ENCODE results near the gene TTC16.
A peak's percentile ranks its signal among the peaks of the same experiment; 100 is the strongest.

The TTC16 gene

GRCh38 chr9:127707766-127708165, 8.1 kb upstream of the TTC16 start:
- Mint-ChIP-seq H3K4me3 (no peak overlapping the region), H3K9me3 (peaks cover 3% of the 10 kb centered on the region), H3K27ac (no peak overlapping the region)

GRCh38 chr9:127708952-127709587, 6.8 kb upstream of the TTC16 start:
- Mint-ChIP-seq H3K36me3 (no peaks in the 10 kb centered on the region), H3K4me3 (no peak overlapping the region), H3K4me1 (peaks cover 28% of the 10 kb centered on the region), H3K9me3 (peaks cover 3% of the 10 kb centered on the region), H3K27me3 (peaks cover 12% of the 10 kb centered on the region), H3K27ac (no peak overlapping the region)
- CTCF ChIA-PET, result interaction anchor here (1.2 to 1.7 kb wide), 2 partner anchors 26 to 119 kb away, joined by 5 to 6 read pairs; partner anchors contain the start of gene TOR2A
- DNase-seq, result no peak

More at GRCh38 chr9:127707766-127708165, 8.1 kb upstream of the TTC16 start:
- Mint-ChIP-seq H3K36me3 (no peaks in the 10 kb centered on the region), H3K4me1 (peaks cover 26% of the 10 kb centered on the region), H3K27me3 (peaks cover 20% of the 10 kb centered on the region)
- CTCF ChIA-PET, result interaction anchor here (1.7 kb wide), 1 partner anchor 27 kb away, joined by 6 read pairs; the partner anchor contains the start of gene TOR2A
- peak; percentile 54 for DNase-seq

DNA sequence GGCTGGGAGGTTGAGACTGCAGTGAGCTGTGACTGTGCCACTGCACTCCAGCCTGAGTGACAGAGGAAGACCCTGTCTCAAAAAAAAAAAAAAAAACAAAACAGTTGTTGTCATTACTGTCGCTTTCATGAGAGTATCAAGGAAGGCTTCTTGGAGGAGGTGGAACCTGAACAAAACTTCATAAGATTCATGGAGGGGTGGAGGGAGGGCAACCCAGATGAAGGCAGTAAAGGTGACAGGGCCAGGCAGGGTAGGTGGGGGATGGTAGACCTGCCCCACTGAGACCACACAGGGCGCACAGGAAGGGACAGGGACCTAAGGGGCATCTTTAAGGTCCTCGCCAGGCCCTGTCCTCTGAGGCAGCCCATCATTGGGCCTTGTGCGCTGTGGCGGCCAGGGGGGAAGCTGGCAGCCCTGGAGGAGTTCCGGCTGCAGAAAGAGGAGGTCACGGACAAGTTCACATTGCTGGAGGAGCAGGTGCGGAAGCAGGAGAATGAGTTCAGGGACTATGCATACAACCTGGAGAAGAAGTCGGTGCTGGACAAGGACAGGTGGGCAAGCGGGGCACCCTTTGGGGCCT, 5.6 kb upstream of the TTC16 start:
- DNase-seq, result no peak
- peaks cover 3% of the 10 kb centered on the region for H3K9me3 Mint-ChIP-seq
- H3K4me3 Mint-ChIP-seq, result no peak overlapping the region
- H3K27ac Mint-ChIP-seq, result no peak overlapping the region
- CTCF ChIA-PET, result no interaction called here
- no peaks in the 10 kb centered on the region for H3K36me3 Mint-ChIP-seq
- peaks cover 8% of the 10 kb centered on the region for H3K27me3 Mint-ChIP-seq
- peaks cover 31% of the 10 kb centered on the region for H3K4me1 Mint-ChIP-seq

GRCh38 chr9:127711226-127711701, 4.6 kb upstream of the TTC16 start:
- Mint-ChIP-seq H3K4me1 (peaks cover 39% of the 10 kb centered on the region), H3K4me3 (no peak overlapping the region), H3K27me3 (peaks cover 13% of the 10 kb centered on the region), H3K36me3 (no peaks in the 10 kb centered on the region), H3K9me3 (peaks cover 3% of the 10 kb centered on the region), H3K27ac (no peak overlapping the region)
- peak; percentile 44 for DNase-seq
- CTCF ChIA-PET, result interaction anchor here (1.1 to 1.3 kb wide), 2 partner anchors 11 to 121 kb away, joined by 3 read pairs; no protein-coding TSS in a partner anchor

- Mint-ChIP-seq H3K4me1 (peaks cover 39% of the 10 kb centered on the region), H3K27ac (no peak overlapping the region)
- DNase-seq, result no peak
Observed at GRCh38 chr9:127711831-127712274, 4.0 kb upstream of the TTC16 start.

DNA sequence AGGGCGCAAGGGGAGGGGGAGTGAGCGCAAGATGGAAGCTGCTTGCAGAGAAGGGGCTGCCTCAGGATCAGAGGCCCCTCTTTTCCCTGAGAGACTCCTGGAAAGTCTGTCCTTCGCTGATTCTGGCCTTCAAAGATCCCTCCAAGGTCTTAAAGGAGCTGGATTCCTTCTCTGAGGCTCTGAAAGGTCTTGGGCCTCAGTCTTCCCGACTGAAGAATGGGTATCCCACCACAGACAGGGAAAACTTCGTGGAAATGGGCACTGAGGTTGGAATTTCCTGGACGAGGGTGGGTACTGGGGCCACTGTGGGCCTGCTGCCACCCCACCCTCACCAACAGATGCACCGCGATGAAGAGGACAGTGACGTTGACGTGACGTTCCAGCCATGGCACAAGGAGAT, 3.5 kb upstream of the TTC16 start:
- DNase-seq, result no peak
- CTCF ChIA-PET, result interaction anchor here (1.2 to 1.3 kb wide), 2 partner anchors 12 to 101 kb away, joined by 3 read pairs; partner anchors contain the start of gene STXBP1
- Mint-ChIP-seq H3K4me1 (peaks cover 37% of the 10 kb centered on the region), H3K9me3 (peaks cover 3% of the 10 kb centered on the region), H3K36me3 (no peaks in the 10 kb centered on the region), H3K27me3 (peaks cover 13% of the 10 kb centered on the region), H3K27ac (no peak overlapping the region), H3K4me3 (no peak overlapping the region)

More at GRCh38 chr9:127711831-127712274, 4.0 kb upstream of the TTC16 start:
- Mint-ChIP-seq H3K4me3 (no peak overlapping the region), H3K9me3 (peaks cover 3% of the 10 kb centered on the region), H3K27me3 (peaks cover 13% of the 10 kb centered on the region), H3K36me3 (no peaks in the 10 kb centered on the region)
- CTCF ChIA-PET, result interaction anchor here (1.1 to 1.3 kb wide), 2 partner anchors 11 to 121 kb away, joined by 3 read pairs; no protein-coding TSS in a partner anchor

DNA sequence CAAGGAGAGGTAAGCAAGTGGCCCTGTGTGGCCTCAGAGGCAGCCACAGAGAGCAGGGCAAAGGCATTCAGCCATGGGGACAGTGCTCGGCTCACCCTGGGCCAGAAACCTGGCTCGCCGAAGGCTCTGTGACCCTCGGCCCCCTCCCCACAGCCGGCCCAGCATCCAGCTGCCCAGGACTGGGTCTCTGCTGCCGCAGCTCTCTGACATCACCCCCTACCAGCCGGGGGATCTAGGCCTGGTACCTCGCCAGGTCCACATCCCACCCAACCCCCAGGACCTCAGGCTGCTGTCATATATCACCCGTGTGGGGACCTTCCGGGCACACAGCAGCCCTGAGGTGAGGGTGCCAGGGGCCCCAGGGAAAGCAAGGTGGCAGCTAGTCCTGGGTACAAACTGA, 3.0 kb upstream of the TTC16 start:
- peaks cover 3% of the 10 kb centered on the region for H3K9me3 Mint-ChIP-seq
- H3K4me1 Mint-ChIP-seq, result peaks cover 32% of the 10 kb centered on the region
- H3K27me3 Mint-ChIP-seq, result peaks cover 13% of the 10 kb centered on the region
- H3K36me3 Mint-ChIP-seq, result no peaks in the 10 kb centered on the region
- CTCF ChIA-PET, result interaction anchor here (1.2 kb wide), 2 partner anchors 22 to 101 kb away, joined by 3 read pairs; partner anchors contain the start of genes STXBP1 and TOR2A
- H3K4me3 Mint-ChIP-seq, result no peak overlapping the region
- no peak for DNase-seq
- H3K27ac Mint-ChIP-seq, result no peak overlapping the region

DNA sequence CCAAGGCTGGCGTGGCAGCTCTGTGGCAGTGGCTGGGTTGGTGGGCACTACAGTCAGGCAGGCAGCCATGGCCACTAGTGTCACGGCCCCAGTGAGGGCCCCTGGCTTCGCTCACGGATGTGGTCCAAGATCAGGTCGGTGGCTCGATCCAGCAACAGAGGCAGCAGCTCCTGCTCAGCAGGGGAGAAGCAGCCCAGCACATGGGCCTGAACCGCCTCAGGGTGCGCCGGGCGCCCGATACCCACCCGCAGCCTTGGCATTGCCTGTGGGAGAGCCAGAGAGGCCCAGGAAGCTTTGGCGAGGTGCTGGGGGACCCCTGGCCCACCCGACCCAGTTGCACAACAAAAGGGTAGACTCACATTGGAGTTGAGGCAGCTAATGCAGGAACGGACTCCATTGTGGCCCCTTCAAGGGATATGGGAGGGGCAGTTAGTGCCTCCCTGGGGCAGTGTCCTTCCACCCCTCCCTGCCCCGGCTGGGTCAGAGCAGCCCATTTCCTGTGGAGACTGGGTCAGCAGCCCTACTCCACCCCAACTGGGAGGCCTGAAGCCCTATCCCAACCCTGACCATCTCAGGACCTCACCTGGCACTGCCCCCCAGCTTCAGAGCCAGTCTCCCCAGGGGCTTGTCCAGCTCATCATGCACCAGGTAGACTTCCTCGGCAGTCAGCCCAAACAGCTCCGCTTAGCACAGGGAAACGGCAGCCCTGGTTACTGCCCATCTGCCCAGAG, 1.7 kb upstream of the TTC16 start:
- H3K4me3 Mint-ChIP-seq, result peak overlapping the region; percentile 69
- H3K9me3 Mint-ChIP-seq, result no peaks in the 10 kb centered on the region
- CTCF ChIA-PET, result interaction anchor here (0.9 to 3.0 kb wide), 3 partner anchors 21 to 125 kb away, joined by 3 to 9 read pairs (median 5); partner anchors contain the start of gene TOR2A
- H3K4me1 Mint-ChIP-seq, result peaks cover 32% of the 10 kb centered on the region
- no peak overlapping the region for H3K27ac Mint-ChIP-seq
- H3K27me3 Mint-ChIP-seq, result peaks cover 12% of the 10 kb centered on the region
- H3K36me3 Mint-ChIP-seq, result no peaks in the 10 kb centered on the region
- DNase-seq, result no peak

- H3K4me1 Mint-ChIP-seq, result peaks cover 40% of the 10 kb centered on the region
- peaks cover 10% of the 10 kb centered on the region for H3K27me3 Mint-ChIP-seq
- H3K9me3 Mint-ChIP-seq, result no peaks in the 10 kb centered on the region
Observed at GRCh38 chr9:127714951-127715469, 869 bp upstream of the TTC16 start.

DNA sequence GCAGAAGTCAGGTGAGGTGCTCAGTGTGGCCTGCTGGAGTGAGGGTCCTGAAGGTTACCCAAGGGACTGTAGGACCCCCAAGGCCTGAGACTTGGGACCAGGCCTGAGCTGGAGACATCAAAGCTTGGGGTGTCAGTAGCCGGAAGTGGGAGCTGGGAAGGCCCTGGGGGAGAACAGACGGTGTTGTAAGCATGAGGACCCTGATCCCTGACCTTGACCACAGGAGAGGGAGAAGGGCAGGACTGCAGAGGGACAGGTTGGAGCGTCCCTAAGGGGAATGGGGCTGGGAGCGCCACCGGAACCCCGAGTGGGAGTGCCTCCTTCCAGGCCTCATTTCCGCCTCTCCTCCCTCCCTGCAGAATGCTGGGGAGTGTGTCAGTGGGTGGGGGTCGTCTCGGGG, 533 bp downstream of the TTC16 start:
- Mint-ChIP-seq H3K27me3 (peaks cover 13% of the 10 kb centered on the region), H3K4me1 (peaks cover 40% of the 10 kb centered on the region), H3K36me3 (no peaks in the 10 kb centered on the region), H3K4me3 (peak overlapping the region; percentile 100), H3K9me3 (no peaks in the 10 kb centered on the region), H3K27ac (no peak overlapping the region)
- CTCF ChIA-PET, result interaction anchor here (0.6 to 3.0 kb wide), 3 partner anchors 18 to 126 kb away, joined by 3 to 9 read pairs (median 4); partner anchors contain the start of gene TOR2A
- DNase-seq, result no peak

More at GRCh38 chr9:127714951-127715469, 869 bp upstream of the TTC16 start:
- Mint-ChIP-seq H3K4me3 (peak overlapping the region; percentile 100), H3K27ac (peak overlapping the region; percentile 94), H3K36me3 (no peaks in the 10 kb centered on the region)
- no peak for DNase-seq
- CTCF ChIA-PET, result interaction anchor here (0.9 to 3.0 kb wide), 2 partner anchors 20 to 126 kb away, joined by 5 to 9 read pairs; partner anchors contain the start of gene TOR2A

DNA sequence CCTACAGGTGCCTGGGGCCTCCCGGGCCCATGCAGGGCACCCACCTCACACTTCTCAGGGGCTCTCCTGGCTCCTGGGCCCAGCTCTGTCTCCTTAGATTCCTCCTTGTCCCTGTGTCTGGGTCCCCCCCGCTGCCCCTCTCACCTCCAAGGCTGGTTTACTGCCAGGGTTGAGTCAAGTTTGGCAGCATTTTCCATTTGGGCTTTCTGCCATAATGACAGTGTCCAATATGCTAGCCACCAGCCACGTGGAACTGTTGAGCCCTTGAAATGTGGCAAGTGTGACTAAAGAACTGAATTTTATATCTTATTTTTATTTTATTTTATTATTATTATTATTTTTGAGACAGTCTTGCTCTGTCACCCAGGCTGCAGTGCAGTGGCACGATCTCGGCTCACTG, 1.9 kb downstream of the TTC16 start:
- CTCF ChIA-PET, result interaction anchor here (0.6 kb wide), 1 partner anchor 109 kb away, joined by 3 read pairs; no protein-coding TSS in a partner anchor

DNA sequence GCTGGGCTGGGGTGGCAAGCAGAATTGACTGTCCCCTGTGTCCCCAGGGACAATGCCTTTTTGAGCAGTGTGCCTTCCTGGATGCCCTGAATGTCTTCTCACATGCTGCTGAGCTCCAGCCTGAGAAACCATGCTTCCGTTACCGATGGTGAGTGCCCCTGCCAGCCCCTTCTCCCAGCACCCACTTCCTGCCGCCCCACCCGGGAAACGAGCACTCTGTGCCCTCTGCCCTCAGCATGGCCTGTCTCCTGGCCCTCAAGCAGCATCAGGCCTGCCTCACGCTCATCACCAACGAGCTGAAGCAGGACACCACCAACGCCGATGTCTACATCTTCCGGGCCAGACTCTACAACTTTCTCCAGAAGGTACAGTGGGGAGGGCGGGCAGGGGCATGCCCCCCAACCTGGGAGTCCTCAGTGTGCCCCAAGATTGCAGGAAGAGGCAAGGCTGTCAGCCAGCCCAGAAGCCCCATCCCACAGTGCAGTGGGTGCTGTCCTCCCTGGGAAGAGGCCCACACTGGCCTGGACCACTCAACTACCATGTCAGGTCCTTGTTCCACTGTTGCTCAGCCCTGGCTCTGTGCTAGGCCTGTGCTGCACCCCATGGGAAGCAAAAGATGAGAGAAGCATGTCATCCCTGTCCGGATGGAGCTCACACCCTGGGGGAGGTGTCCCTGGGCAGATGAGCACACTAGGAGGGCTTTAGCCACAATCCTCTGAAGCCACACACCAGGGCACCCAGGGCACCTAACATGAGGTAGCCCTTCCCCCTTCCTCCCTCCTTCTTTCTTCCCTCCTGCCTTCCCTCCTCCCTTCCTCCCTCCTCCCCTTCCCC, 4.4 kb downstream of the TTC16 start:
- Mint-ChIP-seq H3K9me3 (no peaks in the 10 kb centered on the region), H3K27me3 (peaks cover 20% of the 10 kb centered on the region), H3K4me1 (peaks cover 32% of the 10 kb centered on the region), H3K27ac (peak overlapping the region; percentile 90), H3K36me3 (no peaks in the 10 kb centered on the region), H3K4me3 (peak overlapping the region; percentile 23)
- DNase-seq, result peak; percentile 45
- CTCF ChIA-PET, result interaction anchor here (1.8 kb wide), 1 partner anchor 14 kb away, joined by 7 read pairs; the partner anchor contains the start of gene TOR2A

More for the DNA sequence above, 1.9 kb downstream of the TTC16 start:
- peaks cover 38% of the 10 kb centered on the region for H3K4me1 Mint-ChIP-seq
- no peak overlapping the region for H3K27ac Mint-ChIP-seq
- H3K36me3 Mint-ChIP-seq, result no peaks in the 10 kb centered on the region
- no peaks in the 10 kb centered on the region for H3K9me3 Mint-ChIP-seq
- H3K4me3 Mint-ChIP-seq, result no peak overlapping the region
- peaks cover 21% of the 10 kb centered on the region for H3K27me3 Mint-ChIP-seq
- no peak for DNase-seq

DNA sequence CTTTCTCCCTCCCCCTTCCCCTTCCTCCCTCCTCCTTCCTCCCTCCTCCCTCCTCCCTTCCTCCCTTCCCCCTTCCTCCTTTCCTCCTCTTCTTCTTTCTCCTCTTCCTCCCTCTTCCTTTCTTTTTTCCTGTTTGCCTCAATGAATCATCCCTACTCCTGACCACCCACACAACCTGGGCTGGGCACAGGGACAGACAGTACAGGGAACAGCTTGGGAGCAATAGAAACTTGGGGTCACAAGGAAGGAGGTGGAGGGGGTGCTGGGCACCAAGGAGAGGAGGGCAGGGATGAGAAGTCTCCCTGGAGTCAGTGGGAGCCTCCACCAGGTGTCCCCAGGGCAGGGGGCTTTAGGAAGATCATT, 5.0 kb downstream of the TTC16 start:
- CTCF ChIA-PET, result interaction anchor here (1.8 kb wide), 1 partner anchor 14 kb away, joined by 7 read pairs; the partner anchor contains the start of gene TOR2A
- no peak for DNase-seq
- H3K27me3 Mint-ChIP-seq, result peaks cover 14% of the 10 kb centered on the region
- H3K27ac Mint-ChIP-seq, result peak overlapping the region; percentile 77
- H3K9me3 Mint-ChIP-seq, result no peaks in the 10 kb centered on the region
- H3K36me3 Mint-ChIP-seq, result no peaks in the 10 kb centered on the region
- peaks cover 28% of the 10 kb centered on the region for H3K4me1 Mint-ChIP-seq
- H3K4me3 Mint-ChIP-seq, result no peak overlapping the region

Measured in activated naive CD4-positive, alpha-beta T cell treated with anti-CD3 and anti-CD28 coated beads, Interleukin-2, amount 10 ng/mL, durations not matched to agents 7 days and 5 days (primary cell).